Ishikawa (cell line): ENCODE data around the gene FMO5.

ENCODE experiments used
- CEBPB ChIP-seq: IDR thresholded peaks from 2 replicates; pipeline ENCODE4 v1.6.1; 2012
- CREB1 ChIP-seq: IDR thresholded peaks from 2 replicates; pipeline ENCODE4 v1.6.1; 2012; ENCODE audit warnings: low read depth
- EGR1 ChIP-seq: IDR thresholded peaks from 2 replicates; pipeline ENCODE4 v1.6.1; 2012
- EP300 ChIP-seq: IDR thresholded peaks from 2 replicates; pipeline ENCODE4 v1.6.1; 2012; ENCODE audit warnings: borderline replicate concordance
- FOXM1 ChIP-seq: IDR thresholded peaks from 2 replicates; pipeline ENCODE4 v1.6.1; 2012; ENCODE audit warnings: low read depth, borderline replicate concordance
- NFIC ChIP-seq: IDR thresholded peaks from 2 replicates; pipeline ENCODE4 v1.6.1; 2012
- RAD21 ChIP-seq: IDR thresholded peaks from 2 replicates; pipeline ENCODE4 v1.6.1; 2012; ENCODE audit warnings: low read depth
- TAF1 ChIP-seq: IDR thresholded peaks from 2 replicates; pipeline ENCODE4 v1.6.1; 2012; ENCODE audit warnings: low read depth, mild to moderate bottlenecking
- TCF12 ChIP-seq: IDR thresholded peaks from 2 replicates; pipeline ENCODE4 v1.6.1; 2012; ENCODE audit warnings: low read depth
- TEAD4 ChIP-seq: IDR thresholded peaks from 2 replicates; pipeline ENCODE4 v1.6.1; 2012
- YY1 ChIP-seq: IDR thresholded peaks from 2 replicates; pipeline ENCODE4 v1.6.1; 2012; ENCODE audit warnings: low read depth
- ZBTB7A ChIP-seq: IDR thresholded peaks from 2 replicates; pipeline ENCODE4 v1.6.1; 2012; ENCODE audit warnings: low read depth
- TF ChIP-seq, protein P1 (sequence below): IDR thresholded peaks from 2 replicates; pipeline ENCODE4 v1.6.1; 2012
- TF ChIP-seq, protein P2 (sequence below): IDR thresholded peaks from 2 replicates; pipeline ENCODE4 v1.6.1; 2012
- TF ChIP-seq, protein P3 (sequence below): IDR thresholded peaks from 2 replicates; pipeline ENCODE4 v1.6.1; 2012; ENCODE audit warnings: low read depth, mild to moderate bottlenecking

Gene FMO5

GRCh38 chr1:147243228-147243685 is 18.1 kb upstream of the FMO5 start:
- no peak for TF ChIP-seq ZBTB7A
- TF ChIP-seq CREB1: no peak
- no peak for TF ChIP-seq NFIC
- TF ChIP-seq, protein P1, sequence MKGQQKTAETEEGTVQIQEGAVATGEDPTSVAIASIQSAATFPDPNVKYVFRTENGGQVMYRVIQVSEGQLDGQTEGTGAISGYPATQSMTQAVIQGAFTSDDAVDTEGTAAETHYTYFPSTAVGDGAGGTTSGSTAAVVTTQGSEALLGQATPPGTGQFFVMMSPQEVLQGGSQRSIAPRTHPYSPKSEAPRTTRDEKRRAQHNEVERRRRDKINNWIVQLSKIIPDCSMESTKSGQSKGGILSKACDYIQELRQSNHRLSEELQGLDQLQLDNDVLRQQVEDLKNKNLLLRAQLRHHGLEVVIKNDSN: no peak
- TF ChIP-seq TEAD4: no peak
- TF ChIP-seq TCF12: no peak
- TF ChIP-seq EGR1: no peak
- TF ChIP-seq RAD21: no peak
- TF ChIP-seq TAF1: no peak
- TF ChIP-seq YY1: no peak
- no peak for TF ChIP-seq EP300
- TF ChIP-seq FOXM1: no peak
- TF ChIP-seq, protein P2, sequence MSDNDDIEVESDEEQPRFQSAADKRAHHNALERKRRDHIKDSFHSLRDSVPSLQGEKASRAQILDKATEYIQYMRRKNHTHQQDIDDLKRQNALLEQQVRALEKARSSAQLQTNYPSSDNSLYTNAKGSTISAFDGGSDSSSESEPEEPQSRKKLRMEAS: no peak
- no peak for TF ChIP-seq CEBPB
- TF ChIP-seq, protein P3, sequence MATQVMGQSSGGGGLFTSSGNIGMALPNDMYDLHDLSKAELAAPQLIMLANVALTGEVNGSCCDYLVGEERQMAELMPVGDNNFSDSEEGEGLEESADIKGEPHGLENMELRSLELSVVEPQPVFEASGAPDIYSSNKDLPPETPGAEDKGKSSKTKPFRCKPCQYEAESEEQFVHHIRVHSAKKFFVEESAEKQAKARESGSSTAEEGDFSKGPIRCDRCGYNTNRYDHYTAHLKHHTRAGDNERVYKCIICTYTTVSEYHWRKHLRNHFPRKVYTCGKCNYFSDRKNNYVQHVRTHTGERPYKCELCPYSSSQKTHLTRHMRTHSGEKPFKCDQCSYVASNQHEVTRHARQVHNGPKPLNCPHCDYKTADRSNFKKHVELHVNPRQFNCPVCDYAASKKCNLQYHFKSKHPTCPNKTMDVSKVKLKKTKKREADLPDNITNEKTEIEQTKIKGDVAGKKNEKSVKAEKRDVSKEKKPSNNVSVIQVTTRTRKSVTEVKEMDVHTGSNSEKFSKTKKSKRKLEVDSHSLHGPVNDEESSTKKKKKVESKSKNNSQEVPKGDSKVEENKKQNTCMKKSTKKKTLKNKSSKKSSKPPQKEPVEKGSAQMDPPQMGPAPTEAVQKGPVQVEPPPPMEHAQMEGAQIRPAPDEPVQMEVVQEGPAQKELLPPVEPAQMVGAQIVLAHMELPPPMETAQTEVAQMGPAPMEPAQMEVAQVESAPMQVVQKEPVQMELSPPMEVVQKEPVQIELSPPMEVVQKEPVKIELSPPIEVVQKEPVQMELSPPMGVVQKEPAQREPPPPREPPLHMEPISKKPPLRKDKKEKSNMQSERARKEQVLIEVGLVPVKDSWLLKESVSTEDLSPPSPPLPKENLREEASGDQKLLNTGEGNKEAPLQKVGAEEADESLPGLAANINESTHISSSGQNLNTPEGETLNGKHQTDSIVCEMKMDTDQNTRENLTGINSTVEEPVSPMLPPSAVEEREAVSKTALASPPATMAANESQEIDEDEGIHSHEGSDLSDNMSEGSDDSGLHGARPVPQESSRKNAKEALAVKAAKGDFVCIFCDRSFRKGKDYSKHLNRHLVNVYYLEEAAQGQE: no peak

DNA sequence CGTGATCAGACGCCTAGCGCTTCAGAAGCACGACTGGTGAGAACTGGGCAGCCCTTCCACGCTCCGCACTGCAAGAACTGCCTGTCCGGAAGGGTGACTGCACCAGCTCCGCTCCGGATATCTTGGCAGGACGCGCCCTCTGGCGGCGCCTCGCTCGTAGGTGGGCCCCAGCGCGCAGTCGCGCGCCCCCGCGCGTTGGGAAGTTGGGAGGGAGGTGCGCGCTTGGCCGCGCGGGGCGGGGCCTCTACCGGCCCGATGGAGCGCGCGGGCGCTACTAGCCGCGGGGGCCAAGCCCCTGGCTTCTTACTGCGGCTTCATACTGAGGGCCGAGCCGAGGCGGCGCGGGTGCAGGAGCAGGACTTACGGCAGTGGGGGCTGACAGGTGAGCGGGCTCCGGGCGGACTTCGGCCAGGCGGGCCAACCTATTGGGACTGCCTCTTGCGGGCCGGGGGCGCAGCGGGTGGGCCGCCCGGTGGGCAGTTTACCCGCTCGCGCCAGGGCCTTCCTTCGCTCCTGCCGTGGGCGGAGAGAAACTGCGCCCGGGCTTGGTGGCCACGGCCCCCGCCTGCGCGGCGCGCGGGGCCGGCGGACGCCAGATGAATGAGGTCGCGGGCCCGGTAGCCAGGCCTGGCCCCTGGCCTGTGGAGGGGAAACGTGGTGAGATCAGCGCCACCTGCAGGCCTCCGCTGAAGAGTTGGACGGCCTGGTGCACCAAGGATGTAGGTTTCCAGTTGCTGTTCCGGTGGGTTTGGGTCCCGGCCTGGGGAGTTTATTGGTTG is 17.5 kb upstream of the FMO5 start, which contains the start of gene CHD1L:
CHD1L (plus strand) TSS at position 236 of the 779 bp plus-strand sequence; CDS start at position 256, 20 bp downstream.
- TF ChIP-seq FOXM1: no peak
- no peak; the same call in 1 of the 2 replicates for TF ChIP-seq EP300
- no peak; the same call in 1 of the 2 replicates for TF ChIP-seq TCF12
- TF ChIP-seq TAF1: no peak; the same call in 1 of the 2 replicates
- TF ChIP-seq, protein P1: 0 out of 2 replicates have a peak, but pooled peaks have one; percentile 10
- no peak for TF ChIP-seq CEBPB
- TF ChIP-seq NFIC: no peak; the same call in 1 of the 2 replicates
- TF ChIP-seq EGR1: peak; percentile 97
- TF ChIP-seq, protein P3: no peak
- no peak for TF ChIP-seq TEAD4
- TF ChIP-seq, protein P2: peak; percentile 70
- TF ChIP-seq RAD21: peak; percentile 89
- TF ChIP-seq ZBTB7A: peak; percentile 60; the same call in 1 of the 2 replicates
- no peak for TF ChIP-seq YY1
- no peak for TF ChIP-seq CREB1

DNA sequence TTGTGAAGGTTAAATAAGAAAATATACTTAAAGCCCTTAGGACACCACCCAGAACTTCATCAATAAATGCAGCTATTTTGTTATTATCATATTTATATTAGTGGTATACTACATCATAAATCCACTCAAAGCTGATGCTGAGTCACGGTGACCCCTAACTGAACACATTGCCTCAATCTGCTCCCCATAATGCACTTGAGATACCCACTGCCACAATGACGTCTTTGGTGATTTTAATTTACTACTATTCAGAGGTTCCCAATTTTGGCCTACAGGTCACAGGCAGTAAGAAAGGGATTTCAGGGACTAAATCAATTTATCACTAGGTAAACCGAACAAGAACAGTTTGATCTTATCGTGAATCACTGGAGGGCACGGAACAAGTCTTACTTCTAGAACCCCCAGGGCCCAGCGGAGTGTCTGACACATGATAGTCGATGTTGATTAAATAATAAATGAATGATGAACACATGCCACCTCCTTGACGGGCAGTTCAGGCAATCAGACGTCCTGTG is 16.9 kb upstream of the FMO5 start:
- TF ChIP-seq ZBTB7A (no peak), CEBPB (no peak), RAD21 (no peak), FOXM1 (no peak), TCF12 (no peak), EGR1 (no peak), EP300 (no peak)
- TF ChIP-seq, protein P3: no peak
